HG03060 (cell line): ENCODE data around the gene AQP12B.
"Not testable (repeated sequence)": the region's sequence is repeated elsewhere in the genome, so short reads cannot be mapped to it uniquely, and the experiment has no call there.

Experiments used
- ATAC-seq: cut with Tn5 transposase; IDR thresholded peaks from one replicate; pipeline ENCODE4 v1.9.1; 2021; ENCODE audit warnings: low read depth, moderate number of reproducible peaks; ENCODE audit not compliant: unreplicated experiment

The AQP12B gene, protein sequence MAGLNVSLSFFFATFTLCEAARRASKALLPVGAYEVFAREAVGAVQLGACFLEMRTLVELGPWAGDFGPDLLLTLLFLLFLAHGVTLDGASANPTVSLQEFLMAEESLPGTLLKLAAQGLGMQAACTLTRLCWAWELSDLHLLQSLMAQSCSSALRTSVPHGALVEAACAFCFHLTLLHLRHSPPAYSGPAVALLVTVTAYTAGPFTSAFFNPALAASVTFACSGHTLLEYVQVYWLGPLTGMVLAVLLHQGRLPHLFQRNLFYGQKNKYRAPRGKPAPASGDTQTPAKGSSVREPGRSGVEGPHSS

DNA sequence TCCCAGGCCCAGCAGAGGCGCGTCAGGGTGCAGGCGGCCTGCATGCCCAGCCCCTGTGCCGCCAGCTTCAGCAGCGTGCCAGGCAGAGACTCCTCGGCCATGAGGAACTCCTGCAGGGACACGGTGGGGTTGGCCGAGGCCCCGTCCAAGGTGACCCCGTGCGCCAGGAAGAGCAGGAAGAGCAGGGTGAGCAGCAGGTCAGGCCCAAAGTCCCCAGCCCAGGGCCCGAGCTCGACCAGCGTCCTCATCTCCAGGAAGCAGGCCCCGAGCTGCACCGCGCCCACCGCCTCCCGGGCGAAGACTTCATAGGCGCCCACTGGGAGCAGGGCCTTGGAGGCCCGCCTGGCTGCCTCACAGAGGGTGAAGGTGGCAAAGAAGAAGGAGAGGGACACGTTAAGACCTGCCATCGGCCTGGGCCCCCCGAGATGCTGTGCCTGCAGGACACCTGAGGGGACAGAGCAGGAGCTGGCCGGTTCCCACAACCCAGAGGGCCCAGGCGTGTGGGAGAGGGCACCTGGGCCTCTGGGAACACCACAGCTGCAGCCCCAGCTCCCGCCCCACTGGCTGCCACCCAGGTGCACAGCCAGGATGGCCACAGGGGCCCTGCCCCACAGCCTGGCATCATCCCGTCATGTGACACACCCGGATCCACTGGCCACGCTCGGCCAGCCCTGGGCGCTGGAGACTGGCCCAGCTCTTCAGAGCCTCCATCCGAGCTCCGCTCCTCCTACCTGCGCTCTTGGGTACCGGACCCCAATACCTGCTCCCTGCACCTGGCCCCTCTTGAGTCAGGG, at the start of gene AQP12B:
TSS of gene AQP12B (minus strand) at position 455 of the 794 bp plus-strand sequence. CDS start at position 407, 48 bp downstream.
- not testable (repeated sequence) for ATAC-seq

DNA sequence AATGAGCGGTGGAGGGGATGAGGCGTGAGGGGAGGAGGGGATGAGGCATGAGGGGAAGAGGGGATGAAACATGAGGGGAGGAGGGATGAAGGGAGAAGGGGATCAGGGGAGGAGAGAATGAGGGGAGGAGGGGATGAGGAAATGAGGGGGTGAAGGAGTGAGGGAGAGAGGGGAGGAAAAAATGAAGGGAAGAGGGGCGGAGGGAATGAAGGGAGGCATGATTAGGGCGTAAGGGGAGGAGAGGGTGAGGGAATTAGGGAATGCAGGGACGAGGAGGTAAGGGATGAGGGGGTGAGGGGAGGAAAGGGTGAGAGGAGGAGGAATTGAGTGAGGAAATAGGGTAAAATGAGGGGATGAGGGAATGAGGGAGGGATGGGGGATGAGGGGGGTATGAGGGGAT, 49.5 kb upstream of the AQP12B start:
- ATAC-seq, result no peak

DNA sequence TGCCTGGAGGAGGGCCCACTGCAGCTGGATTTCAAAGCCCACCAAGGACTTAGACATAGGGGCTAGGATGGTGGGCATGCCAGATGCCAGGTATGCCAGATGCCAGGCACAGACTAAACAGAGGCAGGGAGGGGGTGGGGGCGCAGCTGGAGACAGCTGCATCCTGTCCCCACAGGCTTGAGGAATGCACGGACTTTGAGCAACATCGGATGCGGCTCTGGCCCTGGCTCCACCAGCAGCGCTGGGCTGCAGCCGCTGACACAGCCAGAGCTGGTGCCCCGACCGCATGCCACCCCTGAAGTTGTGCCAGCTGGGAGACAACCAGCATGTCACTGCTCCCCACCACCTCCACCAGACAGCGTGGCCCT, 48.5 kb upstream of the AQP12B start:
- no peak for ATAC-seq

DNA sequence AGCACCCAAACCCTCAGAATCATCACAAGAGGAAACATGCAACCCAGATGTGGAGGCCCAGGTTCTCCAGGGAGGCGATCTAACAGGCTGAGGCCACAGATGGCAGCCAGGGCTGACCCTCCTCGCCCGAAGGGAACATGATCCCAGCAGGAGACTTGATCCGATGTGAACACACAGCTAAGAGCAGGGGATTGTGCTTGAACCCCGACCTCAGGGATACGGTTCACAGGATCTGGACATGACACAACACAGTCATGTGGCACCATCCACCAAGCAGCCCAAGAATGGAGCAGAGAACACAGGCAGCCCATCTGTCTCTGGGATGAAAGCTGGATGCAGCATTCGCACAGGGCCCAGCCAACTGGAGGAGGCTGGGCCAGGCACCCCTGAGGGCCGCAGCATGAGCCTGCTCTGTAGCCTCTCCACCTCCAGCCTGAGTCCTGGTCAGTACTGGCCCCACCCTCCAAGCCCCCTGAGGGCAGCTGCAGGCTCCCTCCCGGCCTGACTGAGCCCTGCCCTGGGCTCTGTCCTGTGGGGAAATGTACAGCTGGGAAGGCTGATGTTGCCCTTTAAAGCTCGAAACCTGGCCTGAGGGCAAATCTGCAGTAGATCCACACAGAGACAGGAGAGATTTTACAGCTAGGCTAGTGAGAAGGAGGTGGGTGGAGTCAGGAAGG, 48.0 kb upstream of the AQP12B start:
- ATAC-seq, result no peak

DNA sequence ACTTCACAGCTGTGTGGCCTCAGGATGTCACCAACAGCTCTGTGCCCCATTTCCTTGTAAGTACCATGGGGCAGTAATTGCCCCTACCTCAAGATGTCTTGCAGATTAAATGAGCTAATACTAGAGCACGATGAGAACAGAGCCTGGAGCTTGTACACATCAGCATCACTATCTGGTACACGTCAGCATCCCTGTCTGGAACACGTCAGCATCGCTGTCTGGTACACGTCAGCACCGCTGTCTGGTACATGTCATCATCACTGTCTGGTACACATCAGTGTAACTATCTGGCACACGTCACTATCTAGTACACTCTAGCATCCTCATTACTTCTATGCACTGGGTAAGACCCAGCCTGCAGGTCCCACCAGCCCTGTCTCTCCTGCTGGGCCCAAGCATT, 46.1 kb upstream of the AQP12B start:
- ATAC-seq, result no peak

DNA sequence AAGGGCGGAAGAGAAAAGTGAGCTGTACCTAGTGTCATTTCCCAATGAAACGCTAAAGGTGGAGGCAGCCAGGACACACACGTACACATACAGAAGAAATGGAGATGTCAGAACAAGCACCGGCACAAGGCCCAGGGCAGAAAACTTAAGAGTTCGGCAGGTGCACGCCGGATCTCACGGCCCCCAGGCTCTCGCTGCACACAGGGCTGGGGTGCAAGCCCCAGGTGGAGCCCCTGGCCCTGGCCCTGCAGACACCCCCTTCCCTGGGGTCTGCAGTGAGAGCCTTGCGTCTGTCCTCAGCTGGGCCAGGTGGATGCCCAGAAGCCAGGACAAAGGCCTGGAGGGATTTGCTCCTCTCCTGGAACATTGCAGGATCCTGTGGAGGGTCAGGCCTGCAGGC, 45.7 kb upstream of the AQP12B start:
- no peak for ATAC-seq

DNA sequence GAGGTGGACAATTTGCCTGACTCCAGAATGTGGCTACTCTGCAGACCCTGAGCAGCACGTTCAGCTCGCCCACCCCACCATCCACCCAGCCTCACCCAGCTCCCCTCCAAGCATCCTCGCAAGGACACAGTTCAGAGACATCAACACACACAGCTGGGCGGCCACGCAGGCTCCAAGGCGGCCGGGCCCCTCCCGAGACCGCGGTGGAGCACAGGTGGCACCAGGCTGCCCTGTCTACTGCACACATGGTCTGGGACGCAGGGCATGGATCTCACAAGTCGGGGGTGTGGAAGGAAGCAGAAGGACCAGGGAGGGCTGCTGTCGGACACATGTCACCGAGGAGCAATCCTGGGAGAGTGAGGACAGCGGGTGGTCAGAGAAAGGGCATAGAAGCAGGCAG, 45.2 kb upstream of the AQP12B start:
- ATAC-seq, result no peak

DNA sequence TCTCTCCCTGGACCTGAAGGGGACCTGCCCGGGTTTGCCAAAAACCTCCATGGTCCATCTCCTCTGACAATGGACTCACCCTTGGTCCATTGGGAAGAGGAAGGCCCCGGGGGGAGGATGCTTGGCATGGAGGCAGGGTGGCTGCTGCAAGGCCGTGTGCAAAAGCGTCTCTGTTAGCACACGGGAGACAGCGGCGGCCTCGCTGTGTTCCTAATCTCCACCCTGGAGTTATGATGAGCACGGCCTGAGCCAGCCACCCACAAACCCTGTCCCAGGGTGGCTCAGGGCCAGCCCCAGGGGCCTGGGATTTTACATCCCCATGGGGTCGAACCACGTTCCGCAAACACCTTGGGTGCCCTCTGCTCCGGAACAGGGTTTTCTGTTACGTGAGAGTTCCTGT, 44.8 kb upstream of the AQP12B start:
- ATAC-seq, result no peak

DNA sequence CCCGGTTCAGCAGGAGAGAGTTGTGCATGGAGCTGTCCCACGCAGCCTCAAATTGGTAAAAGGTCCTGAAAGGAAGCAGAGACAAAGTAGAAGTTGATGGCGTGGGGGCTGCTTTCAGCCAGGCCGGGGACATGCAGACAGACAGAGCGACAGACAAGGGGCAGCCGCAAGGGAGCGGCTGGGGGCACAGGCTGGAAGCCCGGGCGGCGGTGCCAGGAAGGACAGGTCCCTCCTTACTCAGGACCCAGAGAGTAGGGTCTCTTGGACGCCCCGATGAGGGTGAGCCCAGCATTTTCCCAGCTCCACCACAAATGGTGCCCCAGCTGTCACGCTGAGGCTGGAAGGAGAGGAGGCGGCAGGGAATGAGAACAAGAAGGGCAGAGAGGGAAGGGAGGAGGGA, 44.2 kb upstream of the AQP12B start:
- no peak for ATAC-seq

DNA sequence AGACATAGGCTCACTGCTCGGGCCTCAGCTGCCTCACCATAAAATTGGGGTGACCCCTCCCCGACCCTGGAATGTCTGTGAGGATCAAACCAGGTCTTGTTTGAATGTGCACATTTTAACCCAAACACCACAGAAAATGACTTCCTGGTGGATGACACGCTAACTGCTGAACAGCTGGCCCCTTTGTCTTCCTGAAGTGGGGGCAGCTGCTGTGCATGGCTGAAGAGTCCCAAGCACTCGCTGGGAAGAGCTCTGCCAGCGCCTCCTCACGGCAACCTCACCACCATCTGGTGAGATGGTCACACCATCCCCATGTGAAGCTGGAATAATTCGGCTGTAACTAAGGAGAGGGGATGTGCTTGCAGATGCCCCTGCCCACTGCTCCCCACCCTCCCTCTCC, 43.0 kb upstream of the AQP12B start:
- ATAC-seq, result no peak

DNA sequence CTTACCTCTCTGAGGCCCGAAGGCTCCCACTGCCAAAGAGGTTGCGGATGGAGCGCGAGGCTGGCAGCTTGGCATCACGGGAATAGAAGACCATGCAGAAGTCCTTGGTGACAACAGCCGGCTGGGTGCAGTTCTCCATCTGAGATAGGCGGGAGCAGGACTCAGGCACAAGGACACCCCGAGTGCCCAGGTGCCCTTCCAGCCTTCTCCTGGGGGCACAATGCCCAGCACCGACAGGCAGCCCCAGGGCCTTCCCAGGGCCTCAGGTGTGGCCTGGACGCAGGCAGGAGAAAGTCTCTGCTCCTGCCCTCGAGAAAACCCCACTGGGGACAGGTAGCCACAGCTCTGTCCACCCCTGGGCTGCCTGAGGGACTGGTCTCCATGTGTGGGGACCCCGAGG, 42.6 kb upstream of the AQP12B start:
- no peak for ATAC-seq

DNA sequence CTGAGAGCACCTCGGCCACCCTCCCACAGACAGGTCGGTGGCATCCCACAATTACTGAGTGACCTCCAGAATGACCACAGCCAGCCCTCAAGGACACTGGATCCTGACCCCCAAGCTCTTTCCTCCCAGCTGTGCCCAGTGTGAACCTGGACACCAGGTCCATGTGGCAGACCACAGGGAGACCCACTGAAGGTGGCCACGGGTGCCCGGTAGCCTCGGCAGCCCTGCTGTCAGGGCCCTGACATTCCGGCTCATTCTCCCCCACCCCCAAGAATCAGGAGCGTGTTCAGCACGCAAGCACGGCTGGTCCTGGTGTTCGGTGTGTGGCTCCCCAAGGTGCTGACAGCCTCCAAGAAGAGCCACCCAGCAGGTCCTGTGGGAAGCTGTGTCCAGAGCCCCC, 41.7 kb upstream of the AQP12B start:
- no peak for ATAC-seq

DNA sequence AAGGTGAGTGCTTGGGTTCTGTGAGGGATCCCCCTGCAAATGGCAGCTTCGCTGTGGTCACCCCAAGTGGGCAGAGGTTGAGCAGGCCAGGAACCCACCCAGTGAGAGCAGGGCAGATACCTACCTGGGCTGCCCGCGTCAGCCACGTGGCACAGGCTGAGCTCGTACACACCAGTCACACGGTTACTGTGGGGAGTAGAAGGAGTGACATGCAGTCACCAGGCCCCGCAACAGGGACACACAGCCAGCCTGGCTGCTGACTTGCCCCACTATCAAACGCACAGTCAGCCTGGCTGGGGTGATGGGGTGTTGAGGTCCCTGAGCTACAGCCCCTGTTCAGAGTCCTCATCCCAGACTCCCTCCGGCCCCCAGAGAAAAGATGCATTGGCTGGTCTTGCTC, 41.2 kb upstream of the AQP12B start:
- no peak for ATAC-seq

DNA sequence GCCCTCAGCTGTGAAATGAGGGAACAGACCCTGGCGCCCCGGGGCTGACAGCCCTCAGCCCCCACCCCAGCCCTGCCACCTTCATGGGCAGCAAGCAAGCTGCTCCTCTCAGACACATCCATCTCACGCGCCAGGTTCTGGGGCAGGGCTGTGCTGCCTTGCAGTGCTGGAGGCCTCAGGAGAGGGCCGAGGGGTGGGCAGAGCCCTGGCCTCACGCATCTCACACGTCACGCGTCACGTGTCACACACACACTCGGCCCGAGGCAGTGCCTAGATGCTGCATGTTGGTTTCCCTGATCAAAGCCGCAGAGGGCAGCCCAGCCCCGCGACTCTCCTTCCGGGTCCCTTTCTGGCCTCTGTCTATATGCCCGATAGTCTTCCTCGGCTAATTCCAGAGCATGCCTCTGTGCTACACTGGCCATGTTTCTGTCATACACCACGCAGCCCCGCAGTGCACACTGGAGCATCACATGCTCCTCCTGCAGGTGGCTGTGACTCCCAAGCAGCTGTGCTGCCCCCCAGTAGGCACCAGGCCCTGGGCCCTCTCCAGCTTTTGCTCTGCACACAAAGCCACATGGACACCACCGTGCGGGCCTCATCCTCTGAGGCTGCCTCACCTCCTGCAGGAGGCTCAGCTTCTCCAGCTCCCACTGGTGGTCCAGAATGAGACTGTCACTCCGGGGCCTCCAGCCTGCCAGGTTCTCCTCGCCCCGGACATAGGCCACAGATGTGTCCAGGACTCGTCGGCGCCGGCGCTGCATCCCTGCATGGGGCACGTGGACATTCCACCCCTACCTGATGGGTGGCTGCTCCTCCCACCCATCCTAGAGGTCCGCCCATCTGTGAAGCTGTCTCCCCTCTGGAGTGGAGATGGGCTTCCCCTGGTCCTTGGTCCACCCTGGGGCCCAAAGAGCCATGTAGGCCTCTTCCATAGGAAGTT, 40.4 kb upstream of the AQP12B start:
- ATAC-seq, result no peak

DNA sequence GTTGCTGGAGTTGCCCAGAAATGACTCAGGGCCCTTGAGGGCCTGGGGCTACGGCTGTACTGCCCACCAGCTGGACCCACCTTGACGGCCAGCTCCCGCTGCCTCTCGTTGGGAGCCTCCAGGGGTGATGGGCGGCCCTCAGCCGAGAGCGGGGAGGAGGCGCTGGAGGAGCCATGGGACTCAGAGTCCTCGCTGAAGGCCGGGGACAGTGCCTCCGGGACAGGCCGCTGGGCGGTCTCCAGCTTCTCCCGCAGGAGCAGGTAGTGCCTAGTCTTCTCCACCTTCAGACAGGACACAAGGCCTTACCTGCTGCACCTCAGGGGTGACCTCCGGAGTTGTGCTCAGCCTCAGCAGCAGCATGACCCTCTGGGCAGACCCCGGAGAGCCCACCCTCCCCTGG, 39.7 kb upstream of the AQP12B start:
- ATAC-seq, result no peak

DNA sequence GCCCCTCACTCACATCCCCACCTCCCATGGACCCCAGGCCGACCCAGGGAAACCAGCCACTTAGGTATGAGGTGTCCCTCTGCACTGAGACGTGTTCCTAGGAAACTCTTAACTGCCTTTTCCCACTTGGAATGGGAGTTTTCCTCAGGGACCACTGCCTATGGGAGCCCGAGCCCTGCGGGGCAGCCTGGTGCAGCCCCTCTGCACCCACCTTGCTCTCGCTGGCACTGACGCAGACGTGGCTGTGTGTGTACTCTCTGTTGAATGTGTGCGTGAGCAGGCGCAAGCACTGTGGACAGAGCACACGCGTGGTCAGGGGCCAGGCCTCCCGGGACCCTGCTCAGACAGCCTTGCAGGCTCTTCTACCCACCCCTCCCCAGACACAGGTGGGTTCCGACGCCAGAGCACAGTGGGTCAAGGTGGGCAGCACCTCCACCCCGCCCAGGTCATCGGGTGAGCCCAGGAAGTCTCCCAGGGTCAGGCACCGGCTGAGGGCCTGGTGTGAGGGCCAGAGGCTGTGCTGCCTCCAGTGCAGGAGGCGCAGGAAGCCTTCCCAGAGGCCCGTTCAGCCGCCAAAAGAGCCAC, 39.0 kb upstream of the AQP12B start:
- ATAC-seq, result no peak

DNA sequence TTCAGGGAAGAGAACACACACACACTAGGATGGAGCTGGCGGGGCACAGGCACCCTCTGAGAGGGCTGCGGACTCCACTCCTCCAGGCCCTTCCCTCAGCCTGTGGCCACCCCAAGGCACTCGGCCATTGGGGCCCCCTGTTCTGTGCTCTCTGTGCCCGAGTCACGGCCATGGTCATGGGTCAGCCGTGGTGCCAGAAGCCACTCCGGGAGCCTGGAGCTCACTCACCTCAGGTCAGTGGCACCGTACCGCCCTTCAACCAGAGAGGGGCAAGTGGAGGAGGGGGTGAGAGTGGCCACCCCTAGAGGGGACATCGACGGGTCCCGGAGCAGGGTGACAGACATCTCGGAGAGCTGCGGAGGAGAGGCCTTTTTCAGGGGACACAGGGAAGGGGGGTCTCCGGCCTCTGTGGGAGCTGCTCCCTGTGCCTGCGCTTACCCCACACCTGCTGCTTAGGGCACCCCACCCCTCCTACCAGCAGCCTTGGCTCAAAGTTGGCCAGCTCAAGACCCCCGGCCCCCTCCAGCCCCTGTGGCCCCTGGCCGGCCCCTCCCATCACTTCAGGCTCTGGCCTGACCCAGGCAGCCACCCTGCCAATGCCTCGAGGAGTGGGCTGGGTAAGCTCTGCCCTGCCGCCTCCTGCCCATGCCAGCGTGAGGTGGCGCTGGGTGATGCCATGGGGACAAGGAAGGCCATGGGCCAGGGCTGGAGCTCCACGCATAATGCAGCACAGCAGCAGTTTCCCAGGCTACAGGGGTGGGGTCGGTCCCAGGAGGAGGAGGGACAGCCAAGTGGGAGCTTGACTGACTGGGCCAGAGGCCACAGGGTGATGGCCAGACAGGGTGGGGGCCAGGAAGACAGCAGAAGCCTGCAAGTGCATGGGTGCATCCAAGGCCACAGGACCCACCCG, 38.3 kb upstream of the AQP12B start:
- no peak for ATAC-seq

DNA sequence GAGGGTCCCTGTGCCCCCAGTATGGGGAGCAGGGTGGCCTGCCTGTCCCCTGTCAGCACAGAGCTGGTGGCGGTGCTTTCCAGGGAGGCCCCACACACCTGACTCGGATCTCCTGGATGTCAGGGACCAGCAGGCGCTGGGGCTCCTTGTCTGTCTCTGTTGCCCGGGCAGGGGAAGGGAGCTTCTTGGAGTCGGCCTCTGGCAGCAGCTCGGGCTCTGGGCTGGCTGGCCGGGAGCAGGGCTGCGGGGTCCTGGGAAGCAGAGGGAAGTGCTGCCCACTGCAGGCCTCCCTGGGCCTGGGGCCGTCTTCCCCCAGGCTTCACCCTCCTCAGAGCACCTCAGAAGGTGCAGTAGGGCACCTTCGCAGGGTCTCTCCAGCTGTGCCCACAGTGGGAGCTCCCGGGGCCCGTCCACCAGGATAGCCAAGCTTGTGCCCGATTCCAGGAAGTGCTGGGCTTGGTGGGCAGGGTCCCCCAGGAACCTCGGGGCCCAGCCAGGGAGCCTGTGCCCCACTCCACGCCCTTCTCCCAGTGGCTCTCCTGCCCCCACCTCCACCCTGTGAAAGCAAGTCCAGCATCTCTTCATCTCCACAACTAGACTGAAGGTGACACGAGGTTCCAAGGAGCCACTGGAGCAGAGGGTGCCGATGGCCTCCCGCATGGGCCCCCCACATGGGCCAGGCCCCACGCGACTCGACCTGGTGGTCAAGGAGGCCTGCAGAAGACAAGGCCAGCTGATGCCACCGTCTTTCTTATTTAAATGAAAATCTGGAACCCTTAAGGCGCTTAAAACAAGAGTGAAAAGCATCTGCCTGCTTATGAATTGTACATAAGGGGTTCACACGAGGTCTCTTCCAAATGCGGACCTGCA, 37.2 kb upstream of the AQP12B start:
- ATAC-seq, result no peak
